NCI-H2227 (cell line): ENCODE results near the gene CYFIP1.

Source experiments
- DNase-seq: peaks from one replicate; lab custom pipeline; 2025; ENCODE audit not compliant: unreplicated experiment; lab: John Stamatoyannopoulos, UW

CYFIP1 gene

GRCh38 chr15:22871481-22872086 is 108.6 kb downstream of the CYFIP1 start:
- DNase-seq: no peak

- no peak for DNase-seq
These were observed 109.3 kb downstream of the CYFIP1 start for GRCh38 chr15:22870865-22871264.

- DNase-seq: no peak
These were observed 110.3 kb downstream of the CYFIP1 start for GRCh38 chr15:22869856-22870255.

GRCh38 chr15:22868928-22869327 is 111.2 kb downstream of the CYFIP1 start:
- DNase-seq: no peak

GRCh38 chr15:22868495-22868894 is 111.7 kb downstream of the CYFIP1 start:
- no peak for DNase-seq

GRCh38 chr15:22867886-22868285 is 112.3 kb downstream of the CYFIP1 start:
- no peak for DNase-seq

GRCh38 chr15:22866079-22866478 is 114.1 kb downstream of the CYFIP1 start:
- DNase-seq: no peak

GRCh38 chr15:22863356-22863755 is 116.8 kb downstream of the CYFIP1 start:
- no peak for DNase-seq

GRCh38 chr15:22861161-22861560 is 119.0 kb downstream of the CYFIP1 start:
- DNase-seq: no peak

GRCh38 chr15:22856659-22857058 is 123.5 kb downstream of the CYFIP1 start:
- DNase-seq: no peak

GRCh38 chr15:22855791-22856190 is 124.4 kb downstream of the CYFIP1 start:
- no peak for DNase-seq

- no peak for DNase-seq
These were observed 128.7 kb downstream of the CYFIP1 start for GRCh38 chr15:22851513-22851912.

- no peak for DNase-seq
These were observed 130.1 kb downstream of the CYFIP1 start for GRCh38 chr15:22850055-22850454.

GRCh38 chr15:22846073-22846472 is 134.1 kb downstream of the CYFIP1 start:
- no peak for DNase-seq

- DNase-seq: no peak
These were observed 134.8 kb downstream of the CYFIP1 start for GRCh38 chr15:22845289-22845900.

- DNase-seq: no peak
These were observed 135.5 kb downstream of the CYFIP1 start for GRCh38 chr15:22844421-22845288.

GRCh38 chr15:22839046-22839695 is 141.0 kb downstream of the CYFIP1 start:
- DNase-seq: peak; percentile 1

- peak; percentile 98 for DNase-seq
These were observed 141.7 kb downstream of the CYFIP1 start, which contains the start of gene NIPA2 for GRCh38 chr15:22838292-22839042. Gene NIPA2 (plus strand): TSS chr15:22838666. CDS start chr15:22851732, 13,066 bp downstream.

- DNase-seq: no peak
These were observed 148.7 kb downstream of the CYFIP1 start for GRCh38 chr15:22831473-22831872.

GRCh38 chr15:22827125-22827524 is 153.0 kb downstream of the CYFIP1 start:
- no peak for DNase-seq
